Testis (tissue), 3 donors: ENCODE results near the gene PRKAR2A. TPM values are rescaled to one million over a fixed set of nuclear protein-coding genes. Genes with fewer than 3 reads are reported as not detected.
"Not testable (repeated sequence)": the region's sequence is repeated elsewhere in the genome, so short reads cannot be mapped to it uniquely, and the experiment has no call there.

ENCODE experiments used
- DNase-seq: peaks from one replicate; pipeline ENCODE4 v3.0.0-alpha.2; 2019
- H3K27ac ChIP-seq, 2 donors: fragments of 200-600 bp; sonication (generic); one replicate each; pipeline ENCODE4 v1.5.1; 2019
- H3K27me3 ChIP-seq: fragments of 200-600 bp; sonication (generic); one replicate; pipeline ENCODE4 v1.5.1; 2019
- H3K36me3 ChIP-seq: fragments of 200-600 bp; sonication (generic); one replicate; pipeline ENCODE4 v1.5.1; 2017; ENCODE audit warnings: low read depth; ENCODE audit errors: missing control alignments
- H3K4me1 ChIP-seq: fragments of 200-600 bp; sonication (generic); one replicate; pipeline ENCODE4 v1.5.1; 2019
- H3K4me3 ChIP-seq, 2 donors: fragments of 200-600 bp; sonication (generic); one replicate each; pipeline ENCODE4 v1.5.1; 2017 to 2019
- H3K9me3 ChIP-seq: fragments of 200-600 bp; sonication (generic); one replicate; pipeline ENCODE4 v1.5.1; 2017
- POLR2A ChIP-seq: fragments of 450-650 bp; IDR thresholded peaks from one replicate; pipeline ENCODE4 v1.6.1; 2017; ENCODE audit warnings: antibody characterized with exemption, mild to moderate bottlenecking, moderate library complexity
- WGBS, 2 donors: methylation state at CpG; one replicate each; pipeline ENCODE4 v1.1.5; 2018; 5-methylcytosine and 5-hydroxymethylcytosine counted together
- intact Hi-C: fragments of 100-400 bp; cut with DNase I; formaldehyde crosslinking; loops from one replicate; pipeline ENCODE4 v1.15.1; 2023; ENCODE audit warnings: low total_unique reads
- polyA plus RNA-seq: library from polyadenylated mRNA; stranded (reverse); fragments of 350-450 nt; fragmentation: Illumina TruSeq; extraction: RNeasy Lipid Tissue Mini Kit (QIAGEN cat#74804); gene quantifications from one replicate; pipeline ENCODE4 v1.2.3, GENCODE V29; 2014; ENCODE audit warnings: low read depth, low replicate concordance; ENCODE audit not compliant: insufficient read depth
- total RNA-seq, 2 donors: library from RNA; depleted of rRNA; stranded (reverse); fragments of >200 nt; gene quantifications; one replicate each; pipeline ENCODE4 v1.2.3, GENCODE V29; 2016
- TF ChIP-seq, protein P1 (sequence below), 3 experiments: fragments of 450-650 bp in 2 of 3; fragments of 200-600 bp in 1 of 3; sonication (generic) in 1 of 3; IDR thresholded peaks; one replicate each; pipeline ENCODE4 v1.5.1; 2016 to 2019; ENCODE audit warnings: antibody characterized with exemption in 3 of 3, mild to moderate bottlenecking in 2 of 3, moderate library complexity in 1 of 3

The PRKAR2A gene
- total and polyA plus RNA-seq, 3 donors from 2014 or later = 52.2 to 166 (median 150) TPM

DNA sequence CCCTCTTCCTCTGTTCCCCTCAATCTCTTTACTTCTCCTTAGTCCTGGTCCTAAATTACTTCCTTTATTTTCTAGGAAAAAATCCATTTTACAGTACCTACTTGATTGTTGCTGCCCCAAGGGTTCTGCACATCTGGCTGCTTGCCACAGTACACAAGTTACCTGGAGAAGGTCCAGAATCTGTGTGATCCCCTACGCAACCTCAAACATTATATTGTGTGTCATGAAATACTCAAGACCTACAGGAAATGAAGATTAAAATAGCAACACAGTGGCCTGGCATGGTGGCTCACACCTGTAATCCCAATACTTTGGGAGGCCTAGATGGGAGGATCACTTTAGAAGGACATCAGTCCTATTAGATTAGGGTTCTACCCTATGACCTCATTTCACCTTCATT is 48.7 kb downstream of the PRKAR2A start:
- TF ChIP-seq, protein P1, sequence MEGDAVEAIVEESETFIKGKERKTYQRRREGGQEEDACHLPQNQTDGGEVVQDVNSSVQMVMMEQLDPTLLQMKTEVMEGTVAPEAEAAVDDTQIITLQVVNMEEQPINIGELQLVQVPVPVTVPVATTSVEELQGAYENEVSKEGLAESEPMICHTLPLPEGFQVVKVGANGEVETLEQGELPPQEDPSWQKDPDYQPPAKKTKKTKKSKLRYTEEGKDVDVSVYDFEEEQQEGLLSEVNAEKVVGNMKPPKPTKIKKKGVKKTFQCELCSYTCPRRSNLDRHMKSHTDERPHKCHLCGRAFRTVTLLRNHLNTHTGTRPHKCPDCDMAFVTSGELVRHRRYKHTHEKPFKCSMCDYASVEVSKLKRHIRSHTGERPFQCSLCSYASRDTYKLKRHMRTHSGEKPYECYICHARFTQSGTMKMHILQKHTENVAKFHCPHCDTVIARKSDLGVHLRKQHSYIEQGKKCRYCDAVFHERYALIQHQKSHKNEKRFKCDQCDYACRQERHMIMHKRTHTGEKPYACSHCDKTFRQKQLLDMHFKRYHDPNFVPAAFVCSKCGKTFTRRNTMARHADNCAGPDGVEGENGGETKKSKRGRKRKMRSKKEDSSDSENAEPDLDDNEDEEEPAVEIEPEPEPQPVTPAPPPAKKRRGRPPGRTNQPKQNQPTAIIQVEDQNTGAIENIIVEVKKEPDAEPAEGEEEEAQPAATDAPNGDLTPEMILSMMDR (IDR thresholded peaks at IDR 0.05) = no peak
- TF ChIP-seq POLR2A = no peak
- 79 to 83% methylated on average over 1 of the region's 1 CpG for WGBS, 2 donors
- Histone ChIP-seq H3K4me3 (no peak overlapping the region), H3K27ac (no peak overlapping the region), H3K27me3 (no peaks in the 10 kb centered on the region), H3K4me1 (no peaks in the 10 kb centered on the region), H3K9me3 (no peaks in the 10 kb centered on the region), H3K36me3 (no peaks in the 10 kb centered on the region)
- no peak for DNase-seq
- intact Hi-C loops = no loop called here

- Histone ChIP-seq H3K4me1 (no peaks in the 10 kb centered on the region), H3K9me3 (no peaks in the 10 kb centered on the region), H3K27ac (no peak overlapping the region), H3K36me3 (no peaks in the 10 kb centered on the region), H3K4me3 (no peak overlapping the region), H3K27me3 (no peaks in the 10 kb centered on the region)
- TF ChIP-seq, protein P1 (IDR thresholded peaks at IDR 0.05) = no peak
- DNase-seq = no peak
- WGBS, 2 donors = 100% methylated on average over 2 of the region's 2 CpGs
- intact Hi-C loops = no loop called here
Observed at GRCh38 chr3:48797626-48798025, 50.0 kb downstream of the PRKAR2A start.

DNA sequence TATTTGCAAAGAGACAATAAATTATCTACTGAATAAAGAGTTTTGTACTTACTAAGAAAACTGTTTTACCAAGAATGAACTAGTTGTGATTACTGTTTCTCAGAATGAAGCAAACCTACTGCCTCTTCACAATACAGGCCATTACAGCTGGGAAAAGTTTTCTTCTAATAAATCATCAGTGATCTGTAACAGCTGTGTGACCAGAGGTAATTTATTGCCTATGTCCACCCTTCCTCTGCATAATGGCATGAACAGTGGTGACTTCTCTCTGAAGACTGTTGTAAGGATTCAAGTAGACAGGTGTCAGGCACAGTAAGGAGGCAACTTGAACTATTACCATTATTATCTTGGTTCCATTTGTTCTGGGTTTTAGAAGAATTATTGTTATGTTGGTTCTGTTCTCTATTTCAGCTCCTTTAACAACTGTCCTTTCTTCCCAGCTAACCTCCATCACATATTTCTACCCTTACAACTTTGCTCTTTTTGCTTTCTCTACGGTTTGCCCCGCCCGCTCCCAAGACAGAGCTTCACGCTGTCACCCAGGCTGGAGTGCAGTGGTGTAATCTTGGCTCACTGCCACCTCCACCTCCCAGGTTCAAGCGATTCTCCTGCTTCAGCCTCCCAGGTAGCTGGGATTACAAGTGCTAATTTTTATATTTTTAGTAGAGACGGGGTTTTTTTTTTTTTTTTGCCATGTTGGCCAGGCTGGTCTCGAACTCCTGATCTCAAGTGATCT is 51.5 kb downstream of the PRKAR2A start:
- DNase-seq = no peak
- Histone ChIP-seq H3K9me3 (no peaks in the 10 kb centered on the region), H3K27ac (no peak overlapping the region), H3K27me3 (no peaks in the 10 kb centered on the region), H3K4me1 (no peaks in the 10 kb centered on the region), H3K4me3 (no peak overlapping the region), H3K36me3 (no peaks in the 10 kb centered on the region)
- intact Hi-C loops = no loop called here
- WGBS, 2 donors = 88 to 92% methylated on average over 7 of the region's 7 CpGs
- no peak for TF ChIP-seq POLR2A
- TF ChIP-seq, protein P1 (IDR thresholded peaks at IDR 0.05) = no peak

GRCh38 chr3:48793484-48793883 is 54.2 kb downstream of the PRKAR2A start:
- H3K27me3 ChIP-seq, intact Hi-C loops, H3K4me3 ChIP-seq, DNase-seq, H3K36me3 ChIP-seq, H3K9me3 ChIP-seq, H3K27ac ChIP-seq, H3K4me1 ChIP-seq: not testable (repeated sequence)
- 90 to 100% methylated on average over 2 of the region's 2 CpGs for WGBS, 2 donors

DNA sequence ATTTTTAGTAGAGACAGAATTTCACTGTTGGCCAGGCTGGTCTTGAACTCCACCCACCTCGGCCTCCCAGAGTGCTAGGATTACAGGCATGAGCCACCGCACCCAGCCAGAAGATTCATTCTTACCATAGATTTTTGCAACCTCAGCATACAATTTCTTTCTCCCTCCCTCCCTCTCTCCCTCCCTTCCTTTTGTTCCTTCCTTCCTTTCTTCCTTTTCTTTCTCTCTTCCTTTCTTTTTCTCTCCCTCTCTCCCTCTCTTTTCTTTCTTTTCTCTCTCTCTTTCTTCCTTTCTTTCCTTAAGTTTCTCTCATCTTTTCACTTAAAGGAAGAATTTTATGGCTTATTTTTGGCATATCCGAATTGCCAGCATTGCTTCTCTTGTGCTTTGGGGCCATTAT is 58.0 kb downstream of the PRKAR2A start:
- no peaks in the 10 kb centered on the region for H3K36me3 ChIP-seq
- no peaks in the 10 kb centered on the region for H3K27me3 ChIP-seq
- H3K27ac ChIP-seq = no peak overlapping the region
- TF ChIP-seq POLR2A = no peak
- TF ChIP-seq, protein P1 (IDR thresholded peaks at IDR 0.05) = no peak
- intact Hi-C loops = no loop called here
- 93% methylated on average over 3 of the region's 3 CpGs for WGBS, 2 donors
- DNase-seq = no peak
- no peak overlapping the region for H3K4me3 ChIP-seq
- no peaks in the 10 kb centered on the region for H3K9me3 ChIP-seq
- H3K4me1 ChIP-seq = no peaks in the 10 kb centered on the region
